Fibroblast of lung (primary cell): ENCODE data around the gene ITPK1. TPM values are rescaled to one million over a fixed set of nuclear protein-coding genes. Genes with fewer than 3 reads are reported as not detected.

Source experiments
- DNase-seq, 2 donors: peaks; one replicate each; pipeline versions ENCODE4 v3.0.0 to v3.0.0-alpha.2; 2010; ENCODE audit warnings: low read depth in 2 of 2
- H2AFZ ChIP-seq: 2 replicates; pipeline ENCODE4 v1.5.1; 2012; ENCODE audit warnings: low read length, control low read depth, inconsistent platforms
- H3K27ac ChIP-seq: 2 replicates; pipeline ENCODE4 v1.5.1; 2011; ENCODE audit warnings: low read length, control low read depth; ENCODE audit not compliant: insufficient read depth
- H3K27me3 ChIP-seq: 2 replicates; pipeline ENCODE4 v1.5.1; 2011; ENCODE audit warnings: mild to moderate bottlenecking, low read length; ENCODE audit not compliant: control insufficient read depth, insufficient read depth
- H3K36me3 ChIP-seq: 2 replicates; pipeline ENCODE4 v1.5.1; 2011; ENCODE audit warnings: low read length; ENCODE audit not compliant: control insufficient read depth, insufficient read depth
- H3K4me1 ChIP-seq: 2 replicates; pipeline ENCODE4 v1.5.1; 2011; ENCODE audit warnings: low read length; ENCODE audit not compliant: control insufficient read depth, insufficient read depth; ENCODE audit errors: extremely low read depth
- H3K4me2 ChIP-seq: 2 replicates; pipeline ENCODE4 v1.5.1; 2011; ENCODE audit warnings: low read length, control low read depth; ENCODE audit not compliant: insufficient read depth; ENCODE audit errors: extremely low read depth
- H3K4me3 ChIP-seq, 4 experiments: fragments of 200-600 bp in 1 of 4; sonication (generic) in 1 of 4; replicated peaks in 1 of 4; 2 replicates each; pipeline ENCODE4 v1.5.1; 2011 to 2016; ENCODE audit warnings: low read length in 4 of 4, low read depth in 3 of 4, mild to moderate bottlenecking in 3 of 4, control low read depth in 2 of 4, inconsistent platforms in 1 of 4, mixed read lengths in 1 of 4; ENCODE audit not compliant: insufficient read depth in 1 of 4; ENCODE audit errors: control extremely low read depth in 1 of 4
- H3K79me2 ChIP-seq: 2 replicates; pipeline ENCODE4 v1.5.1; 2012; ENCODE audit warnings: mild to moderate bottlenecking, low read length, inconsistent platforms; ENCODE audit not compliant: control insufficient read depth, insufficient read depth
- H3K9ac ChIP-seq: 2 replicates; pipeline ENCODE4 v1.5.1; 2011; ENCODE audit warnings: mild to moderate bottlenecking, low read length, control low read depth; ENCODE audit not compliant: insufficient read depth
- H3K9me3 ChIP-seq: 2 replicates; pipeline ENCODE4 v1.5.1; 2012; ENCODE audit warnings: low read depth, low read length; ENCODE audit not compliant: control insufficient read depth, insufficient read depth
- H4K20me1 ChIP-seq: 2 replicates; pipeline ENCODE4 v1.5.1; 2011; ENCODE audit warnings: low read length; ENCODE audit not compliant: control insufficient read depth, insufficient read depth; ENCODE audit errors: extremely low read depth
- CTCF ChIP-seq, 2 donors: IDR thresholded peaks in 1 of 2; conservative IDR thresholded peaks in 1 of 2; 1 replicate in 1 of 2; 2 replicates in 1 of 2; pipeline ENCODE4 v1.5.1; 2011 to 2012; ENCODE audit warnings: low read length in 2 of 2, control low read depth in 1 of 2, inconsistent platforms in 1 of 2, low read depth in 1 of 2, mild to moderate bottlenecking in 1 of 2
- EZH2 ChIP-seq: IDR thresholded peaks from 2 replicates; pipeline ENCODE4 v1.5.1; 2012; ENCODE audit warnings: low read length, control low read depth, mild to moderate bottlenecking; ENCODE audit errors: missing control alignments
- polyA plus RNA-seq, 2 donors: library from polyadenylated mRNA; depleted of rRNA in 1 of 2; stranded (reverse) in 1 of 2; unstranded in 1 of 2; fragments of >200 nt; gene quantifications; 2 replicates each; pipeline ENCODE4 v1.2.1, GENCODE V29; 2011 to 2012; ENCODE audit warnings: missing spikeins in 1 of 2
- total RNA-seq: library from RNA; depleted of rRNA; stranded (reverse); fragments of >200 nt; gene quantifications from 2 replicates; pipeline ENCODE4 v1.2.1, GENCODE V29; 2014

The ITPK1 gene
- total and polyA plus RNA-seq, 2 donors (not counting 1 experiment from before 2014, with no cell fraction given) = 9.2 to 23.1 TPM

GRCh38 chr14:92887157-92887556, 228.6 kb downstream of the ITPK1 start:
- H3K27ac ChIP-seq = no peak overlapping the region
- no peak overlapping the region for H3K9ac ChIP-seq
- no peak overlapping the region for H3K4me3 ChIP-seq
- no peak for DNase-seq
- no peaks in the 10 kb centered on the region for H3K4me1 ChIP-seq
- no peaks in the 10 kb centered on the region for H3K27me3 ChIP-seq
- no peaks in the 10 kb centered on the region for H3K36me3 ChIP-seq
- no peak overlapping the region for H3K4me2 ChIP-seq
- no peak overlapping the region for H2AFZ ChIP-seq
- H3K79me2 ChIP-seq = no peaks in the 10 kb centered on the region
- no peaks in the 10 kb centered on the region for H3K9me3 ChIP-seq
- no peak for TF ChIP-seq CTCF (conservative IDR thresholded peaks at IDR 0.05 in 1 of 2, IDR thresholded peaks at IDR 0.05 in 1 of 2; ENCODE audit: low read depth in 1 of 2, low read length in 2 of 2)
- no peak for TF ChIP-seq EZH2
- no peaks in the 10 kb centered on the region for H4K20me1 ChIP-seq

Other genes with a start within 250 kb of the ITPK1 start
- not detected in 2 replicates for gene CHGA, start 192.8 kb downstream of the ITPK1 start, total RNA-seq
- not detected in 2 replicates for gene CHGA, start 192.8 kb downstream of the ITPK1 start, polyA plus RNA-seq
- 16.9 and 21.3 TPM in 2 replicates for gene MOAP1, start 69.0 kb upstream of the ITPK1 start, total RNA-seq
- 12.4 and 18.5 TPM in 2 replicates for gene MOAP1, start 69.0 kb upstream of the ITPK1 start, polyA plus RNA-seq
- gene LYSET, start 69.4 kb upstream of the ITPK1 start, total RNA-seq = 8.5 and 11.6 TPM in 2 replicates
- gene LYSET, start 69.4 kb upstream of the ITPK1 start, polyA plus RNA-seq = 11.6 and 11.9 TPM in 2 replicates
- gene GON7, start 91.1 kb upstream of the ITPK1 start, total RNA-seq = 11.3 and 17.2 TPM in 2 replicates
- 13.1 and 14.4 TPM in 2 replicates for gene GON7, start 91.1 kb upstream of the ITPK1 start, polyA plus RNA-seq
- 27.7 and 34.0 TPM in 2 replicates for gene UBR7, start 91.3 kb upstream of the ITPK1 start, total RNA-seq
- 25.4 and 48.9 TPM in 2 replicates for gene UBR7, start 91.3 kb upstream of the ITPK1 start, polyA plus RNA-seq
- gene BTBD7, start 217.1 kb upstream of the ITPK1 start, total RNA-seq = 19.8 and 20.5 TPM in 2 replicates
- gene BTBD7, start 217.1 kb upstream of the ITPK1 start, polyA plus RNA-seq = 23.2 and 25.9 TPM in 2 replicates
- 0.33 TPM in 1 of 2 replicates, not detected in the other for gene COX8C, start 231.3 kb upstream of the ITPK1 start, total RNA-seq
- not detected in 2 replicates for gene COX8C, start 231.3 kb upstream of the ITPK1 start, polyA plus RNA-seq